Amniotic stem cell (primary cell): Measurements from ENCODE around the gene KISS1R.

Experiments
- DNase-seq: peaks from one replicate; lab custom pipeline; 2025; lab: John Stamatoyannopoulos, UW

Gene KISS1R

DNA sequence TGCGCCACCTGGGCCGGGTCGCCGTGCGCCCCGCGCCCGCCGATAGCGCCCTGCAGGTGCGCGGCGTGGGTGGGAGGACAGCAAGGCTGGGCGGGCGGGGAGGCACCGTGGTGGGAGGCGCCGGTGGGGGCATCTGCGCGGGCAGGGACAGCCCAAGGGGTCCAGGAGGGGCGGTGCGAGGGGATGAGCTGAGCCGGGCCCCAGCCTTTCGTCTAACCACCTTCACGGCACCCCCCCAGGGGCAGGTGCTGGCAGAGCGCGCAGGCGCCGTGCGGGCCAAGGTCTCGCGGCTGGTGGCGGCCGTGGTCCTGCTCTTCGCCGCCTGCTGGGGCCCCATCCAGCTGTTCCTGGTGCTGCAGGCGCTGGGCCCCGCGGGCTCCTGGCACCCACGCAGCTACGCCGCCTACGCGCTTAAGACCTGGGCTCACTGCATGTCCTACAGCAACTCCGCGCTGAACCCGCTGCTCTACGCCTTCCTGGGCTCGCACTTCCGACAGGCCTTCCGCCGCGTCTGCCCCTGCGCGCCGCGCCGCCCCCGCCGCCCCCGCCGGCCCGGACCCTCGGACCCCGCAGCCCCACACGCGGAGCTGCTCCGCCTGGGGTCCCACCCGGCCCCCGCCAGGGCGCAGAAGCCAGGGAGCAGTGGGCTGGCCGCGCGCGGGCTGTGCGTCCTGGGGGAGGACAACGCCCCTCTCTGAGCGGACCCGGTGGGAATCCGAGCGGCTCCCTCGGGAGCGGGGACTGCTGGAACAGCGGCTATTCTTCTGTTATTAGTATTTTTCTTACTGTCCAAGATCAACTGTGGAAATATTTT is 3.1 kb downstream of the KISS1R start:
- no peak for DNase-seq

DNA sequence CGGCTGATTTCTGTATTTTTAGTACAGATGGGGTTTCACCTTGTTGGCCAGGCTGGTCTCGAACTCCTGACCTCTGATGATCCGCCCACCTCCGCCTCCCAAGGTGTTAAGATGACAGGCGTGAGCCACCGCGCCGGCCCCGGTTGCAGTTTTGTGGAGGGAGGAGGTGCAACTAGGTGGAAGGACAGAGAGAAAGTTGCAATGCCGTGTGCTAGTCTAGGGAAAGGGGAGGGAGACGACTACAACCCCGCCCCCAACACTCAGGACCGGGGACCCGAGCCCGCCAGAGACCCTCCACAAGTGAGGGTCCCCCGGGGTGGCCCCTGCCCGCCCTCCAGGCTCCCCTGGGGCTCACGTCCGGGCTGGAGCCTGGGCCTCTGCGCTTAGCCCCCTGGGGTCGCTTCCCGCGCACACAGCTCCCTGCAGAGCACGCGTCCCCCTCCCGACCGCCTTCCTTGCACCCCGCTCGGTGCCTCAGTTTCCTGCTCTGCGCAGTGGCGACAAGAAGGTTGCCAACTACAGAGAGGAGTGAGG is 7.5 kb downstream of the KISS1R start:
- no peak for DNase-seq

DNA sequence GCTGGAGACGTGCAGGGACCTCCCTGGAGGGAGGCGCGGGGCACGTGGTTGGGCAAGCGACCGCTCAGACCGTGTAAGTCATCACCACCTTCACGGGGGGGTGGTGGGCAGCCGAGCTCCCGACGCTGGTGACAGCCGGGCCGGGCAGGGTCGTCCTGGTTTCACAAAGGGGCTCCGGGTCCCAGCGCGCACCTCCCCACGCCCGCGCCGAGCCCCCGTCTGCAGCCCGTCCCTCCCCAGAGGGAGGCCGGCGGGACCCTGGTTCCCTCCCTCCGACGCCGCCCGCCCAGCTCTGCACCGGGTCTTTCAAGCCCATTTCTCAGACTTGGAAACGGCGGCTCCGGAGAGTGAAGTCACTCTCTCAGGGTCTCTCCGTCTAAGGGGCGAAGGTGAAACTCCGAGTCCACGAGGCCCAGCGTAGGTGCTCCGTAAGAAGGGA is 8.0 kb downstream of the KISS1R start:
- no peak for DNase-seq

DNA sequence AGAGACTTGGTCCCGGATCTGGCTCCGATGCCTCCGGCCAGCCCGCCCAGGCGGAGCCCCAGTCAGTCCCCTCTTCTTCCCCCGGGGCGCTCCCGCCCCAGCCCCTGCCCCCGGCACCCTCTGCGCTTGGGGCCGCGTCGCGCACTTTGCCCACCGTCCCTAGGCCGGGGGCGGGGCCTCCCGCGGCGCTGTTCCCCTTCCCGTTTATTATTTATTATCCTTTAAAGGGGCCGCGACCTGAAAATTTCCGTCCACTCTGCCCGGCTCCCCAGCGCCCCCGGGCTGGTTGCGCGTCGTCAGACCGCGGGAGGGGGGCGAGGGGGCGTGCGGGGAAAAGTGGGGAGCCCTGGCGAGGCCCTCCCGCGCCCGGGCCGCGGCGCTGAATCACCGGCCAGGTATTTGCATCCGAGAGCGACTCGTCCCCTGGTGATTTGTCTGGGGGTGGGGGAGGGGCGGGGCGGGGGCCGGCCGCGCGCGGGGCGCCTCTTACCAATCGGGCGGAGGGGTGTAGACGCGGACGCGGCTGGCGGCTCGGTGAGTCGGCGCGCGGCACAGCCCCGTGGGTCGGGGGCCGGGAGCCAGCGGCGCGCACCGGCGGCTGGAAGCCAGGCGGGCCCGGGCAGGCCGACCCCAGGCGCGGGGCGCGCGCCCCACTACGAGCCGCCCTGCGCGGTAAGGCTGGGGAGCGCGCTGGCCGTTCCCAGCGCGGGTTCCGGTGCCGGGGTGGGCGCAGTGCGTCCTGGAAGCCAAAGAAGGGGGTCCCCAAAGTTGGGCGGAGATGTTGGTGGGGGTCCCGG is 8.6 kb downstream of the KISS1R start, which contains the start of gene ARID3A:
Gene ARID3A, plus strand, starts transcription at position 510 of the 797 bp plus-strand sequence. CDS start 3,494 bp downstream, outside the sequence.
- DNase-seq: no peak

DNA sequence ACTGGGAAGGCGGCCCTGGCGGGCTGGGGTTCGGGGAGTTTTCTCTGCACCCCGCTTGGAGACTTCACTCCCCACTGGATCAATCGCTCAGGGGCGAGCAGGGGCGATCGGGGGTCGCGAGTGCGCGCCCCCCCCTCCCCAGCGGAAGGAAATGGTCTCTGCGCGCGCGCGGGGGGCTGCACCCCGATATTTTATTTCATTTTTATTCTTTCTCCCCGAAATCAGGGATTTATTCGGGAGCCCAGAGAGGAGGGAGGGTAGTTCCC is 9.1 kb downstream of the KISS1R start:
- DNase-seq: no peak

DNA sequence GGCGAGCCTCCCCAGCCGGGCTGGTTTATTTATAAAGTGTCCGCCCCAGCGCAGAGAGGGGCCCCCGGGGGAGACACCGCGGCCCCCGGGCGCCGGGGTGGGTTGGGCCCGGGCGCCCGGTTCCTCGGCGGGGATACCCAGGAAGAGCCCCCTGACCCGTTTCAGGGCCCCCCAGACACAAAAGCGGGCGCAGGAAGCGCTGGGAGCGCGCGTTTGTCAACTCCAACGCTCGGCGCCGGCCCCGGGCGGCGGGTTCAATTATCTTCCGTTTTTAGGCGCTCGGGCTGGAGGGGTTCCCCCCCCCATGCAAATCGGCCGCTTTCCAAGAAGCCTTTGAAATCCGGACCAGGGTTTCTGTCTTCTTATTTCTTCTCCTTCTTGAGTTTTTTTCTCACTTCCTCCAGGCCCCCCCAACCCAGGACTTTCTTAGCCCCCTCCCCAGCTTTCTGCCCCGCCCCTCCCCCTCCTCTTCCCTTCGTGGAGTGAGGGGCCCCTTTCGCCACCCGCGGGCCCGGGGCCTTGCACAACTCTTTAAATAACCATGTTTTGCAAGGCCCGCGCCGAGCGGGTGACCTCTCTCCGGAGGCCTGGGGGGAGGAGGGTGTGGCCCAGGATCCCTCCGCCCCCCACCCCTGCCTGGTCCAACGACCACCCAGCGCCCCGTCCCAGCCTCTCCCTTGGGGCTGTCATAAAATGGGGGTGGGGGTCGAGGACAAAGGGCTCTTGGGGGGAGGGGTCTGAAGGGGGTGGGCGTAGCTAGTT is 9.6 kb downstream of the KISS1R start:
- no peak for DNase-seq

DNA sequence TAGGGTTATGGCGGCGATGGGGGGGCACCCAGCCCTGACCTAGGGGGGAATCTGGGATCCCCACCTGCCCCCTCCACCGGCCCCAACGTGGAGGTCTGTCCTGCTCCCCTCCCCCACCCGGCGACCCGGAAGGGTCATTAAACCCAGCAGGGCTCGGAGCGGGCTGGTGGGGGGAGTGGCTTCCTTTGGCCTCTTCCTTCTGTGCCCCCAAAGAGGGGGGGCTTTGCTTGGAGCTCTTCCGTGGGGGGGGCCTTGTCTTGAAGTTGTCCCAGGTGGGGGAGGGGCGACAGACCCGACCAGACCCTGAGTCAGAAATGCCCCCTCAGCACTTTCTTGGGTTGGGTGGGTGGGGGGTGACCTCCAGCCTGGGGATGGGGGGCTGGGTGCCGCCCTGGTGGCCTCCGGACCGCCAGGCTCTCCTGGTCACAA is 10.2 kb downstream of the KISS1R start:
- DNase-seq: no peak

DNA sequence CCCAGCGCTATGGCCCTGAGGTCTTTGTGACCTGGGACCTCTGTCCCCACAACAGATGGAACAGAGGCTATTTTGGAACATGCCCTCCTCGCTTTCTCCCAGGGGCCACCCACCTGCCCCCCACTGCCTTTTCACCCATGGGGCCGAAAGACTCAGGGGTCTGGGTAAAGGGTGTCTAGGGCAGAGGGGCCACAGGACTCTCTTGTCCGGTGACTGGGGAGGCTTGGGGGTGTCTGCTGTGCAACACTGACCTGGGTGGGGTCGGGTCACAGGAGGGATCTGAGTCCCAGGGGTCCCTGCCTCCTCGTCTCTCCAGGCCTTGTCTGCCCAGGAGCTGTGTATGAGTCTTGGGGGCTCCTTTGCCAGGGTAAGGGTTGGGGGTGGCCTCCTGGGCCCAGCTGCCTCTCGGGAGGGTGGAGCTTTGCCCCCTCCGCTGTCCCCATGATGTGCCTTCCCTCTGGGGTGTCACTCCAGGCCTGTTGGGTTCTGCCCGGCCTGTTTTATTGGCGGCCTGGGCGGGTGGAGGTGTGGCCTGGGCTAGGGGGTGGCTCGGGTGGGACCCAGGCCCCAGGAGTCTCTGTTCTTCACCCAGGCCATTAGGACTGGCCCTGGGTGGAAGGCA is 10.8 kb downstream of the KISS1R start:
- no peak for DNase-seq

DNA sequence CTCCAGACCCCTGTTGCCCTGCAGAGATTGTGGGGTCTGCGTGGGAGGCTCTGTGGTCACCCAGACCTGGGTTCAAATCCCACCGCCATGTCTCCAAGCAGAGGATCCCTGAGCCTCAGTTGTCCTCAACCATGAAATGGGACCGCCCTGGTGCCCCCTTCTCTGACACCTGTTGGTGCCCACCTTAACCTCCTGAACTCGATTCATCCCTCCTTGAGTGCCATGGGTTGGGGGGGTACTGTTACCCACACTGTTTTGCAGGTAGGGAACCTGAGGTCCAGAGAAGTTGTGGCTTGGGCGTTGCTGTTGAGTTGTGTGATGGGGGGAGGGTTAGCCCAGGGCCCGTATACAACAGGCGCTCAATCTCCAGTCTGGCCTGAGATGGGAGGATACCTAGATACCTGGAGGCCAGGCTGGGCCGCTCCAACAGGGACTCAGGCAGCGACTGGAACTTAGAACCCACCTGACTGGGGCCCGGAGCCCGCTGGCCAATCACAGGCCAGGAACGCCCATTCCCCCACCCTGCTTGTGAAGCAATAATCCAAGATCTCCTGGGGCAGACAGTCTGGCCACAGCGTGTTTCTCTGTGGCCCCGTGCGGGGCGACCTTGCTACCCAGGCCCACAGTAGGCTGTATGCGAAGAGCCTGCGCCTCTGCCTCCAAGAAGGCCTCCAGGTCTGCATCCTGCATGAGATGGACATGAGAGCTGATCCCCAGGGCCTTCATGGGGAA is 11.5 kb downstream of the KISS1R start:
- DNase-seq: no peak

DNA sequence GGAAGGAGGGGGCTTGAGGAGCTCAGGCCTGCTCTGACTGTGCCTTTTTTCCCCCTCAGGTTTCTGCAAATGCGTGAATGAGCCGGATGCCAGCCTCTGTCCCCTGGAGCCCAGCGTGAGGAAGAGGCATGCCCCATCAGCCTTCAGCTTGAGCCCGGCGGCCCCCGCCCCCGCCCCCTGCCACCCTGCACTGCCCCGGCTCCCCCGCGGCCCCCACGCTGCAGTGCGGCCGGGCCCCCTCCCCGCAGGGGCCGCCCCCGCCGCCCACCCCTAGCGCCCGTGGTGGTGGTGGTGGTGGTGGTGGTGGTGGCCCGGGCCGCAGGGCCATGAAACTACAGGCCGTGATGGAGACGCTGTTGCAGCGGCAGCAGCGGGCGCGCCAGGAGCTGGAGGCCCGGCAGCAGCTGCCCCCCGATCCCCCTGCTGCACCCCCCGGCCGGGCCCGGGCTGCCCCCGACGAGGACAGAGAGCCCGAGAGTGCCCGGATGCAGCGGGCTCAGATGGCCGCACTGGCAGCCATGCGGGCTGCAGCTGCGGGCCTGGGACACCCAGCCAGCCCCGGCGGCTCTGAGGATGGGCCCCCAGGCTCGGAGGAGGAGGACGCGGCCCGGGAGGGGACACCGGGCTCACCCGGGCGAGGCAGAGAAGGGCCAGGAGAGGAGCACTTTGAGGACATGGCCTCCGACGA is 12.2 kb downstream of the KISS1R start:
- DNase-seq: no peak

DNA sequence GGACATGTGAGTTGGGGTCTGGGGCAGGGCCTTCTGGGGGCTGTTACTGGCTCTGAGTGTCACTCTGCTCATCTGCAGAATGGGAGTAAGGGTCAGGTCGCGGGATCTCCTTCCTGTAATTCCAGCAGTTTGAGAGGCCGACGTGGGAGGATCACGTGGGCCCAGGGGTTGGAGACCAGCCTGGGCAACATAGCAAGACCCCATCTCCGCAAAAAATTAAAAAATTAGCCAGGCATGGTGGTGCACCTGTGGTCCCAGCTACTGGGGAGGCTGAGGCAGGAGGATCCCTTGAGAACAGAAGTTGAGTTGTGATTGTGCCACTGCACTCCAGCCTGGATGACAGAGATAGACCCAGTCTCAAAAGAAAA is 12.7 kb downstream of the KISS1R start:
- DNase-seq: no peak

DNA sequence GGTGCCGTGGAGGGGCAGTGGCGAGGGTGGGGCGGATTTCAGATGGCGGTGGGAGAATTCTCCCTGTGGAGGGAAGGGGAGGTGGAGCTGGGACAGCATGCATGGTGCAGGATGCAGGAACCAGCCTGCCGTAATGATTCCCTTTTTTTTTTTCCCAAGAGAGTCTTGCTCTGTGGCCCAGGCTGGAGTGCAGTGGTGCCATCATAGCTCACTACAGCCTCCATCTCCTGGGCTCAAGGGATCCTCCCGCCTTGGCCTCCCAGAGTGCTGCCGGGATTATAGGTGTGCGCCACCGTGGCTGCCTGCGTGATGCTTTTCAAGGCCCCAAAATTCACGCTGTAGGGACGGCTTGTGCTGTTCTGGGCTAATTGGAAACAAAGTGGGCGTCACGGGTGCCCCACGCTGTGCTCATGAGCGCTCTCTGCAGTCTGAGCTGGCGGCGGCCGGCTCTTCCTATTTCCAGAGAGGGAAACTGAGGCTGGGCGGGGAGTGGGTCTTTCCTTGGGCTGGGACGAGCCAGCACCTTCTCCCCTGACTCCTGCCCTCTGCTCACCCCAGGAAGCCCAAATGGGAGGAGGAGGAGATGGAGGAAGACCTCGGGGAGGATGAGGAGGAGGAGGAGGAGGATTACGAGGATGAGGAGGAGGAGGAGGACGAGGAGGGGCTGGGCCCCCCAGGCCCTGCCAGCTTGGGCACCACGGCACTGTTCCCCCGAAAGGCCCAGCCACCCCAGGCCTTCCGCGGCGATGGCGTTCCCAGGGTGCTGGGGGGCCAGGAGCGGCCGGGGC is 14.9 kb downstream of the KISS1R start:
- no peak for DNase-seq

DNA sequence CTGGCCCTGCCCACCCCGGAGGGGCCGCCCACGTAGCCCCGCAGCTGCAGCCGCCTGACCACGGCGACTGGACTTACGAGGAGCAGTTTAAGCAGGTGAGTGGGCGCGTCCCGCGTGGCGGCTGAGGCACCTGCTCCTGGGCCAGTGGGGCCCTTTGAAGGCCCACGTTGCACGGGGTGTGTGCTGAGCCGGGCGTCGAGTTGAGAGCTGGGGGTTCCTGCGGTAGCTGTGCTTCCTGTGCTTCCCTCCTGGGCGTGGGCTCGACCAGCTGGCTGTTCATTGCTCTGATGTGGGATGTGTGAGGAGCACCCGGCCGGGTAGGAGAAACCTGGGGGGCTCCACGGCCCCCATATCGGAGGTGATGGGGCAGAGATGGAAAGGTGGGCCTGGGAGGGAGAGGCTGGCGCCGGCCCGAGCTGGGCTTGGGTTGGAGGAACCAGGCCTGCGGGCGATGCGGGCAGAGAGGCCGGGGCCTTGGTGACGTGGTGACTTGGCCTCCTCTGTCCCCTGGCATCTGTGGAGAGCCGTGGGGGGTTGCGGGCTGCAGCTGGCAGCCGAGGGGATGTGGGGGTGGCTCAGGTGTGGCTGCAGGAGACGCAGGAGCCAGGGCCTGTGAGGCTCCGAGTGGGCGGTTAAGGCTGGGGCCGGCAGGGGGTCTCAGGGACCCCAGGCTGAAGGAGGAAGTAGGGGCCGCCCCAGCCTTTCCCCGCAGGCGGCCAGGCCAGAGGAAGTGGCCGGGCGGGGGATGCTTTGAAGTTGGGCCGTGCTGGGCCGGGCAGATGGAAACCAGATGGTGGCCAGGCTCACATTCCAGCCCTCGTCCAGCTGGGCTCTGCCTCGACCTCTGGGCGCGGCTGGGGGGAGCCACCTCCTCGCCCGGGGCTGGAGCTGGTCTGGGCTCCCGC is 15.8 kb downstream of the KISS1R start:
- peak; percentile 90 for DNase-seq

DNA sequence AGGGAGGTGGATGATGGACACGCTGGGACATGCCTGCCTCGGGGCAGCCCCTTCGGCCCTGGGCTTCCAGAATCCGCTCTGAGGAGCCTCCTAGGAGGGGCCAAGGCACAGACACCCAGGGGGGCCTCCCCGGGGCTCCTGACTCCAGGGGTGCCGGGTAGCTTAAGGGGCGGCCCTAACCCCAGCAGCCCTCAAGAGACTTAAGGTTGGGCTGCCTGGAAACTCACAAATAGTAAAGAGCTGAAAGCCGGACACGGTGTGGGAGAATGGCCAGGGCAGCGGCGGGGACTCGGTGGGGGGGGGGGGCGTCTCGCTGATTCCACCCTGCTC is 16.4 kb downstream of the KISS1R start:
- no peak for DNase-seq

DNA sequence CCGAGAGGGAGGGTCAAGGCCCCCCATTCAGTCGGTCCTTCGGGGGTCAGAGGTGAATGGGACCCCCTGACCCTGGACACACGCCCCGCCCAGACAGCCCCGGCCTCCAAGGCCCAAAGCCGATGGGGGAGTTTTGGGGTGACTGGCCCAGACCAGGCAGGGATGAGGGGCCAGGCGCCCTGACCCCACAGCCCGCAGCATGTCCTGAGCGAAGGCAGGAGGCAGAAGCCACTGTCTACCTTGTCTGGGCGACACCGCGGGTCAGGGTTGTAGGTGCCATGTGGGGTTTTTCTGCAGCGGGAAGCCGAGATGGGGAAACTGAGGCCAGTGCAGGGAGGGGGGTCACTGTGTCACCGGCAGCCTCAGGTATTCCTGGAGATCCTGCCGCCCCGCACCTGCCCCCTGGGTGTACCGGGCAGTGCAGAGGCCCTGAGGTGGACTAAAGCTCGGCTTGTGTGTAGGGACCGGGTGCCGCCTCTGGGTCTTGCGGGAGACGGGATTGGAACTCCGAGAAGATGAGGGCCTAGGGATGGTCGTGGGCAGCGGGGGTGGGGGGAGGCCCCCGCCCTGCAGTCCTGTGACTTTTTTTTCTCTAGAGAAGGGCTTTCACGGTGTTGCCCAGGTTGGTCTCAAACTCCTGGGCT is 17.2 kb downstream of the KISS1R start:
- DNase-seq: no peak

DNA sequence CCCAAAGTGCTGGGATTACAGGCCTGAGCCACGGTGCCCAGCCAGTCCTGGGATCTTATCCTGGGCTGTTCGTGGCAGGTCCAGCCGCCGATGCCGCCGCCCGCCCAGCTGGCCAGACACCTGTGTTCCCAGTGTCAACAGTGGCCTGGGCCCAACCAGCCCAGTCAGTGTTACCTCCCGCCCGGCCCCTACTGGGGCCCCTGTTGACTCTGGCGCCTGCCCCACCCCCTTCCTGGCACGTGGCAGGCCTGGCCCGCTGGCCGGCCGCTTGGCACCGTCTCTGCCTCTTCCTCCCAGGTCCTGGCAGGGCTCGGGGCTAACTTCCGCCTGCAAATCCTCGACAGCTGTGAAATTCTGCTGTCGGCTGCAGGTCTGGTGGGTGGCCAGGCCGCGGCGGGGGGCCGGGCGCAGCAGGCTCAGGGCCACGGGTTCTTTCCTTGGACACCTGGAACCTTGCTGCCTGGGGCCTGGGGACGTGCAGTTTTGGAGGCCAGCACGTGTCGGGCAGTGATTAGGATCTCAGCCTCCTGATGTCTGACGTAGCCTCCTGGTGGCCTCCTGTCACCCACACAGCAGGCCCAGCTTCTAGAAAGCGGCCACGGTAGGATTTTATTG is 17.8 kb downstream of the KISS1R start:
- no peak for DNase-seq

DNA sequence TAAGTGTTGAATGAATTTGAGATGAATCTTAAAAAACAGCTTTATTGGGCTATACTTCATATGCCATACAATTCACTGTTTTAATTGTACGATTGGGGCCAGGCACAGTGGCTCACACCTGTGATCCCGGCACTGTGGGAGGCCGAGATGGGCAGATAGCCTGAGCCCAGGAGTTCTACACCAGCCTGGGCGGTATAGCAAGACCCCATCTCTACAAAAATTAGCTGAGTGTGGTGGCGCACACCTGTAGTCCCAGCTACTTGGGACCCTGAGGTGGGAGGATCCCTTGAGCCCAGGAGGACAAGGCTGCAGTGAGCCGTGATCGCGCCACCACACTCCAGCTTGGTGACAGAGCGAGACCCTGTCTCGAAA is 19.0 kb downstream of the KISS1R start:
- DNase-seq: no peak

DNA sequence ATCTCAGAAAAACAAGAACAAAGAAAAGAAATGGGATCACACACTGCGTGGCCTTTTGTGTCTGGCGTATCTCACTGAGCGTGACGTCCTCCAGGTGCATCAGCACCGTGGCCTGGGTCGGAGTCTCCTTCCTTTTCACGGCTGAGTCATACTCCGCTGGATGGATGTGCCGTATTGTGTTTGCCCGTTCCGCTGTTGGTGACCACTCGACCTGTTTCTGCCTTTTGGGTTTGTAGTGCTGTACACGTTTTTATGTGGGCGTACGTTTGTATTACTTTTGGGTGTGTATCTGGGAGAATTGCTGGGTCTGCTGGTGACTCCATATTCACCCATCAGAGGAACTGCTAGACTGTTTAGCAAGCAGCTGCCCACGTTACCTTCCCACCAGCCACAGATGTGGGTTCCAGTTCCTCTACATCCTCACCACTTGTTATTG is 20.1 kb downstream of the KISS1R start:
- DNase-seq: no peak
